ENCODE results near the gene FREM3. TPM values are rescaled to one million over a fixed set of nuclear protein-coding genes. Genes with fewer than 3 reads are reported as not detected.
"Not testable (repeated sequence)": the region's sequence is repeated elsewhere in the genome, so short reads cannot be mapped to it uniquely, and the experiment has no call there.

FREM3 gene
- total RNA-seq, 1 experiment from 2014 or later = not detected

GRCh38 chr4:143701365-143701764 lies 890 bp upstream of the FREM3 start:
- DNase-seq (ENCODE audit: low read depth in 1 of 2, low spot score in 2 of 2) = no peak
- no peaks in the 10 kb centered on the region for H3K9me3 ChIP-seq (replicated peaks)
- H3K27ac ChIP-seq = no peak overlapping the region
- H3K4me1 ChIP-seq (replicated peaks) = no peaks in the 10 kb centered on the region
- no peak overlapping the region for H3K4me3 ChIP-seq
- peaks cover 30% of the 10 kb centered on the region for H3K27me3 ChIP-seq (replicated peaks)
- H3K36me3 ChIP-seq = no peaks in the 10 kb centered on the region

- H3K9me3 ChIP-seq (replicated peaks) = no peaks in the 10 kb centered on the region
- H3K27me3 ChIP-seq (replicated peaks) = peaks cover 30% of the 10 kb centered on the region
- H3K36me3 ChIP-seq = no peaks in the 10 kb centered on the region
- H3K4me3 ChIP-seq = no peak overlapping the region
- H3K27ac ChIP-seq = no peak overlapping the region
- no peak for DNase-seq (ENCODE audit: low read depth in 1 of 2, low spot score in 2 of 2)
- H3K4me1 ChIP-seq (replicated peaks) = no peaks in the 10 kb centered on the region
Measured at GRCh38 chr4:143700046-143700415, 444 bp downstream of the FREM3 start.

- no peaks in the 10 kb centered on the region for H3K9me3 ChIP-seq (replicated peaks)
- H3K4me3 ChIP-seq = no peak overlapping the region
- H3K36me3 ChIP-seq = no peaks in the 10 kb centered on the region
- H3K27ac ChIP-seq = no peak overlapping the region
- no peaks in the 10 kb centered on the region for H3K4me1 ChIP-seq (replicated peaks)
- no peak for DNase-seq (ENCODE audit: low read depth in 1 of 2, low spot score in 2 of 2)
- peaks cover 30% of the 10 kb centered on the region for H3K27me3 ChIP-seq (replicated peaks)
Measured at GRCh38 chr4:143699331-143700045, 987 bp downstream of the FREM3 start.

- Histone ChIP-seq H3K9me3 (replicated peaks) (no peaks in the 10 kb centered on the region), H3K36me3 (no peaks in the 10 kb centered on the region), H3K27ac (no peak overlapping the region), H3K4me3 (no peak overlapping the region), H3K4me1 (replicated peaks) (no peaks in the 10 kb centered on the region), H3K27me3 (replicated peaks) (no peaks in the 10 kb centered on the region)
- no peak for DNase-seq (ENCODE audit: low read depth in 1 of 2, low spot score in 2 of 2)
Measured at GRCh38 chr4:143693856-143694255, 6.6 kb downstream of the FREM3 start.

GRCh38 chr4:143692241-143692640 lies 8.2 kb downstream of the FREM3 start:
- no peaks in the 10 kb centered on the region for H3K27me3 ChIP-seq (replicated peaks)
- no peak for DNase-seq (ENCODE audit: low read depth in 1 of 2, low spot score in 2 of 2)

GRCh38 chr4:143679434-143679833 lies 21.0 kb downstream of the FREM3 start:
- no peaks in the 10 kb centered on the region for H3K36me3 ChIP-seq
- no peak overlapping the region for H3K4me3 ChIP-seq
- no peak overlapping the region for H3K27ac ChIP-seq
- no peak for DNase-seq (ENCODE audit: low read depth in 1 of 2, low spot score in 2 of 2)
- H3K9me3 ChIP-seq (replicated peaks) = no peaks in the 10 kb centered on the region
- no peaks in the 10 kb centered on the region for H3K27me3 ChIP-seq (replicated peaks)
- H3K4me1 ChIP-seq (replicated peaks) = no peaks in the 10 kb centered on the region

More at GRCh38 chr4:143692241-143692640, 8.2 kb downstream of the FREM3 start:
- Histone ChIP-seq H3K36me3 (no peaks in the 10 kb centered on the region), H3K27ac (no peak overlapping the region), H3K9me3 (replicated peaks) (no peaks in the 10 kb centered on the region), H3K4me1 (replicated peaks) (no peaks in the 10 kb centered on the region), H3K4me3 (no peak overlapping the region)

- DNase-seq (ENCODE audit: low read depth in 1 of 2, low spot score in 2 of 2); H3K36me3 ChIP-seq; H3K9me3 ChIP-seq (replicated peaks); H3K27me3 ChIP-seq (replicated peaks); H3K4me3 ChIP-seq; H3K4me1 ChIP-seq (replicated peaks); H3K27ac ChIP-seq: not testable (repeated sequence)
Measured at GRCh38 chr4:143673629-143674028, 26.8 kb downstream of the FREM3 start.

- DNase-seq (ENCODE audit: low read depth in 1 of 2, low spot score in 2 of 2) = no peak
- Histone ChIP-seq H3K9me3 (replicated peaks) (no peaks in the 10 kb centered on the region; the same call in 1 of the 2 replicates), H3K36me3 (no peaks in the 10 kb centered on the region), H3K4me3 (no peak overlapping the region), H3K27ac (no peak overlapping the region), H3K27me3 (replicated peaks) (no peaks in the 10 kb centered on the region), H3K4me1 (replicated peaks) (no peaks in the 10 kb centered on the region)
Measured at GRCh38 chr4:143668930-143669552, 31.4 kb downstream of the FREM3 start.

- H3K27ac ChIP-seq = no peak overlapping the region
- H3K27me3 ChIP-seq (replicated peaks) = no peaks in the 10 kb centered on the region
- no peak for DNase-seq (ENCODE audit: low read depth in 1 of 2, low spot score in 2 of 2)
Measured at GRCh38 chr4:143667461-143667860, 33.0 kb downstream of the FREM3 start.

GRCh38 chr4:143658336-143658735 lies 42.1 kb downstream of the FREM3 start:
- Histone ChIP-seq H3K4me3 (no peak overlapping the region), H3K4me1 (replicated peaks) (no peaks in the 10 kb centered on the region), H3K36me3 (no peaks in the 10 kb centered on the region), H3K27ac (no peak overlapping the region), H3K9me3 (replicated peaks) (no peaks in the 10 kb centered on the region), H3K27me3 (replicated peaks) (no peaks in the 10 kb centered on the region)
- no peak for DNase-seq (ENCODE audit: low read depth in 1 of 2, low spot score in 2 of 2)

More at GRCh38 chr4:143667461-143667860, 33.0 kb downstream of the FREM3 start:
- H3K4me3 ChIP-seq = no peak overlapping the region
- H3K4me1 ChIP-seq (replicated peaks) = no peaks in the 10 kb centered on the region
- no peaks in the 10 kb centered on the region for H3K36me3 ChIP-seq
- no peaks in the 10 kb centered on the region; the same call in 1 of the 2 replicates for H3K9me3 ChIP-seq (replicated peaks)

- no peak for DNase-seq (ENCODE audit: low read depth in 1 of 2, low spot score in 2 of 2)
- Histone ChIP-seq H3K27me3 (replicated peaks) (no peaks in the 10 kb centered on the region), H3K9me3 (replicated peaks) (no peaks in the 10 kb centered on the region), H3K36me3 (no peaks in the 10 kb centered on the region), H3K4me3 (no peak overlapping the region), H3K4me1 (replicated peaks) (no peaks in the 10 kb centered on the region), H3K27ac (no peak overlapping the region)
Measured at GRCh38 chr4:143654571-143654970, 45.9 kb downstream of the FREM3 start.

- DNase-seq (ENCODE audit: low read depth in 1 of 2, low spot score in 2 of 2) = no peak
- no peaks in the 10 kb centered on the region for H3K9me3 ChIP-seq (replicated peaks)
- H3K27ac ChIP-seq = no peak overlapping the region
- H3K27me3 ChIP-seq (replicated peaks) = no peaks in the 10 kb centered on the region
- H3K4me3 ChIP-seq = no peak overlapping the region
- H3K36me3 ChIP-seq = no peaks in the 10 kb centered on the region
- H3K4me1 ChIP-seq (replicated peaks) = no peaks in the 10 kb centered on the region
Measured at GRCh38 chr4:143653031-143653430, 47.4 kb downstream of the FREM3 start.

- no peaks in the 10 kb centered on the region for H3K4me1 ChIP-seq (replicated peaks)
- no peak overlapping the region for H3K4me3 ChIP-seq
- no peaks in the 10 kb centered on the region for H3K9me3 ChIP-seq (replicated peaks)
- H3K27ac ChIP-seq = no peak overlapping the region
- no peaks in the 10 kb centered on the region for H3K27me3 ChIP-seq (replicated peaks)
- no peak for DNase-seq (ENCODE audit: low read depth in 1 of 2, low spot score in 2 of 2)
- H3K36me3 ChIP-seq = no peaks in the 10 kb centered on the region
Measured at GRCh38 chr4:143643399-143643798, 57.1 kb downstream of the FREM3 start.

- Histone ChIP-seq H3K4me1 (replicated peaks) (no peaks in the 10 kb centered on the region), H3K9me3 (replicated peaks) (no peaks in the 10 kb centered on the region), H3K36me3 (no peaks in the 10 kb centered on the region), H3K27ac (no peak overlapping the region), H3K27me3 (replicated peaks) (no peaks in the 10 kb centered on the region), H3K4me3 (no peak overlapping the region)
- no peak for DNase-seq (ENCODE audit: low read depth in 1 of 2, low spot score in 2 of 2)
Measured at GRCh38 chr4:143642611-143643010, 57.9 kb downstream of the FREM3 start.
